ENCODE results near the gene DHRS7.

Gene DHRS7, protein sequence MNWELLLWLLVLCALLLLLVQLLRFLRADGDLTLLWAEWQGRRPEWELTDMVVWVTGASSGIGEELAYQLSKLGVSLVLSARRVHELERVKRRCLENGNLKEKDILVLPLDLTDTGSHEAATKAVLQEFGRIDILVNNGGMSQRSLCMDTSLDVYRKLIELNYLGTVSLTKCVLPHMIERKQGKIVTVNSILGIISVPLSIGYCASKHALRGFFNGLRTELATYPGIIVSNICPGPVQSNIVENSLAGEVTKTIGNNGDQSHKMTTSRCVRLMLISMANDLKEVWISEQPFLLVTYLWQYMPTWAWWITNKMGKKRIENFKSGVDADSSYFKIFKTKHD

DNA sequence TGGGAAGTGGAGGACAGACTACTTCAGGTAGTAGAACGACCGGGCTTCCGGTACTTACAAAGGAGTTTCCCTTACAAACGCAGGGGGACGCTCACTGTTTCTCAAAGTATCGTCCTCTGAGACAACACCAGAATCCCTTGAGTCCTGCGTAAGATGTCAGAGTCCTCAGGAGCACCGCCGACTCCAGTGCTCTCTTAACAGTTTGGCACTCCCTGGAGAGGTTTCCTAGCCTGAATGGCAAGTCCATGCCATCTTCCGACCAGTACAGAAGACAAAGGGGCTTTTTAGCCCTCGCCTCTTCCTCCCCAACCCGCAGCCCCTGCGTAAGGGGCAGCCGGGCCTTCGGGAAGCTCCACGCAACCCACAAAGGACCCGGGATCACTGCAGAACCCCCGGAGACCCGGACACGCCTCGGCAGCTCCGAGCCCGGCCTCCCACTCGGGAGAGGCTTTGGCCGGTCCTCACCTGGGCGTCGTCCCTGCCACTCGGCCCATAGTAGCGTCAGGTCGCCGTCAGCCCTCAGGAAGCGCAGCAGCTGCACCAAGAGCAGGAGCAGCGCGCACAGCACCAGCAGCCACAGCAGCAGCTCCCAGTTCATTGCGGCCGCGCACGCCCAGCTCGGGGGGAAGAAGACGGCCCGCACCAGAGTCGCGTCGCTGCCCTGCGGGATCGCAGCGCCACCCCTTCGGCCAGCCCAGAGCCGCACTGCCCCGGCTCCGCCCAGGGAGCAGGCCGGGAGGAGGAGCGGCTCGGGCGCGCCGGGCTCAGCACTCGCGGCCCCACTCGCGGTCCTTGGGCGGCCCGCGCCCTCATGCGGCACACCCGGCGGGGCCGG lies at the start of gene DHRS7:
Gene DHRS7 (minus strand): TSS at position 687 of the 835 bp plus-strand sequence. CDS start 89 bp downstream, at position 598.
- DNase-seq = peak; percentile 76

DNA sequence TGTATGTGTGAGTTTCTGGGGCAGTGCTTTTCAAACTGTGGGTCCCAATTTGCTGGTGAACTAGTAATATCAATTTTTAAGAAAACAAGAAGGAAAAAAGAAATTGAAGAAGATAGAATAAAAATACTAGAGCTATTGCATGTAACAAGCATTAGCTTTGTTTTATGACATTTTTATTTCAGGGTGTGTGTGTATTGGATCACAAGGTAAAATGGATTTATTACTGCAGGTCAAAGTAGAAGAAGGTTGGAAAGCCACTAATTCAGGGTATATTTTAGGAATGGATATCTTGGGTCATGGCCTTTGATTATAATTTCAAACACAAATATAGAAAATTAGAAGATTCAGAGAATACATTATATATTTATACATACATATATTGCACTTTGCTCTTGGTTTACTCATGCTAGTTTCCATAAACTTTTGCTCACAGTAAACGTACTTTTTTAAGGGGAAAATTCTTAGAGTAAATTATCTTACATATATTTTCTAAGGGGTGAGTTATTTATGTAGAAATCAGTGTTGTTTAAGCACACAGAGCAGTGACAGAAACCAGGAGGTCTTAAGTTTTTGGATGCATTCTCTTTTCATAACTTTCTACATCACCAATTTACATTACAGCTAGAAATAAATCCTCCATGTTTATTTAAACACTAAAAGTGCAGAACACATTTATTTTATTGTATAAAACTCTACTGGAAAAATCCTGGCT lies 49.4 kb upstream of the DHRS7 start:
- no peak for DNase-seq

DNA sequence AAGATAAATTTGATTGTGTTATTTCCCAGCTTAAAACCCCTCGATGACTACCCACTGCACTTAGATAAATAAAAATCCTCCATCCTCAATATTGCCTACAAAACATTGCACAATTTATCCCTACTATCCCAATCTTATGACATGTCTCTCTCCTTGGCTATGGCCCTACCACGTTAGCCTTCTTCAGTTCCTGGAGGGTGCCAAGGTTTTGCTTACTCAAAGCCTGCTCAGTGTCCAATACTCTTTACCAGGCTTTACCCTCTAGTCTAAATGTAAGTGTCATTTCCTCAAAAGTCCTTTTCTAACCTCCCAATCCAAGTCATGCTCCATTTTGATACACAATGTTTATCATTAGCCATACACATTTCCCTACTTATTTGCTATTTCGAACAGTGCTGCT lies 48.8 kb upstream of the DHRS7 start:
- no peak for DNase-seq

DNA sequence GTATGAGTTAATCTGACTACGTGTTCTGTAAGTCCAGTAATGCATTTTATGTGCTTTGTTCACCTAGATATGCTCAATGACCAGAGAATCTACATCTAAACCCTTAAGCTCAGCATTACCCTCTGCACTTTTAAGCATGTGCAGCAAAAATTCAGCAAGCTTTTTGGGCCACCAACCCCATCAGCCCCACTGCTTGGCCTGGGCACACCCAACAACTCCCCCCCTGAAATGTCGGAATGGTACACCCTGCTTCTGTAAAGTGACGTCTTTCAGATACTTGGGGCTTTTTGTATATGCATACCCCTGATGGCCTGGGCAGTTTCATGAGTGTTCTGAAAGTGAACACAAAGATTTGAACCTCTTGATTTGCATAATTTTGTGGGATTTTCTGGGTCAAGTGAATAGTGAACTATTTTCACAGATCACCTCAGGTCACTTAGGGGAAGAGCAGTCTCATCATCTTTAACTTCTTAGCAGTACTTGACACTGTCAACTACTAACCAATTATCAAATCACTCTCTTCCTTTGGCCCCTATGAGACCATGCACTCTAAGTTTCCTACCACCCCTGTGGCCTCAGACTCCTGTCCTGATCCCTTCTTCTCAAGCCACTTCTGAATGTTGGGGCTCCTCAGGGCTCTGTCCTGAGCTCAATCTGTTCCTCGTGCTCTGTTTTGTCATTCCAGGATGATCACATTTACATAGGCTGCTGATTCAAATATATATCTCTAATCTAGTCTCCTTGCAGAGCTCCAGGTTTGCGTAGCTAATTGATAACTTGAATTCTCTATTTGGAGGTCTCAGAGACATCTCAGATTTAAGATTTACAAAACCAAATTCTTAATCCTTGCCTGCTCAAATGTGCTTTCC lies 47.5 kb upstream of the DHRS7 start:
- DNase-seq = no peak

DNA sequence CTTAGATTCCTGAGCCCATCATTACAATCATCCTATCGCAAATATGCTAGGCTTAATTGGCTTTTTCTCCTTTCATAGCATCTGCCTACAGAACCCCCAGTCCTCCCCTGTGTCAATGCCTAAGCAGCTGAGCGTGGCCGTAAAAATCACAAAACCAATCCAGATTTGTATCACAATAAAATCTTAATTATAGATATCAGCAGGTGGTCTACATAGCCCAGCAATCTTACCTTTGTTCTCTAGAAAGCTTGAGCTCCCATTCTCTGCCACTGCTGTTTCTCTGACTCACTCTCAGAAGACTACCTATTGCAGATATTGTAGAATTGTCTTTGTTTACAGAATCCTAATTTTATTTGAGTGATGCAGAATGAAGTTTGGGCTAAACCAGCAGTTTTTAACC lies 46.0 kb upstream of the DHRS7 start:
- DNase-seq = no peak

DNA sequence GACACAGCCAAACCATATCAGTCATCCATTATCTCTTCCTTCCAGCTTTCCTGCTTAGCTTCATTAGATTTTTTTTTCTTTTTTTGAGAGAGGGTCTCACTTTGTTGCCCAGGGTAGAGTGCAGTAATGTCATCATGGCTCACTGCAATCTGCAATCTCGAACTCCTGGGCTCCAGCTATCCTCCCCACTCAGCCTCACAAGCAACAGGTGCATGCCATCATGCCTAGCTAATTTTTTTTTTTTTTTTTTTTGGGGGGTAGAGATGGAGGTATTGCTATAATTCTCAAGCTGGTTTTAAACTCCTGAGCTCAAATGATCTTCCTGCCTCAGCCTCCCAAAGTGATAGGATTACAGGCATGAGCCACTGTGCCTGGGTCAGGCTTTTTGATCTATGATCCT lies 45.5 kb upstream of the DHRS7 start:
- DNase-seq = no peak

DNA sequence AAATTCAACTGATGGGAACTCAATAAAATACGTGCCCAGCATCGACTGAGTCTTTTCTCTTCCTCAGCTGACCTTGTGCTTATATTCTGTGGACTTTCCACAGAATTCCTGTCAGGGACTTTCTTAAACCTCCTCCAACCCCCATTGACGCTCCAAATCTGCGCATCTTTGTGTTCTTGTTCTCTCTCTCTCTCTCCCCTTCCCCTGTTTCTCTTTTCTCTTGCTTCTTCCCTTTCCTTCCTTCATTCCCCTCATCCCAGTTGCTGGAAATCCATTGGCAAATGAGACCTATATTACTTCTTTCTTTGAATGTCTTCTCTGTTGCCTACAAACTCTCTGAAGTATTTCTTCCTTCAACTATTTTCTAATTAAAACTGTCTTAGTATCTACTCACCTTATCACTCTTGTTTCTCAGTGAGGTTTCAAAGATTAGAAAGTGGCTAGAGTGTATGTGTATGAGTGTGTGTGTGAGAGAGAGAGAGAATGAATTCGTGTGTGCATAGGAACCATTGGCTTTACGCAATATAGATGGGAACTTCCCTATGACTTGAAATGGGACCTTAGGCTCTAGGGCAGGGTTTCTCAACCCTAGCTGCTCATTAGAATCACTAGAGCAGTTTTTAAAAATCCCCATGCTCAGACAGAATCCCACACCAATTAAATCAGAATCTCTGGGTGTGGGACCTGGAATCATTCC lies 41.8 kb upstream of the DHRS7 start:
- no peak for DNase-seq

DNA sequence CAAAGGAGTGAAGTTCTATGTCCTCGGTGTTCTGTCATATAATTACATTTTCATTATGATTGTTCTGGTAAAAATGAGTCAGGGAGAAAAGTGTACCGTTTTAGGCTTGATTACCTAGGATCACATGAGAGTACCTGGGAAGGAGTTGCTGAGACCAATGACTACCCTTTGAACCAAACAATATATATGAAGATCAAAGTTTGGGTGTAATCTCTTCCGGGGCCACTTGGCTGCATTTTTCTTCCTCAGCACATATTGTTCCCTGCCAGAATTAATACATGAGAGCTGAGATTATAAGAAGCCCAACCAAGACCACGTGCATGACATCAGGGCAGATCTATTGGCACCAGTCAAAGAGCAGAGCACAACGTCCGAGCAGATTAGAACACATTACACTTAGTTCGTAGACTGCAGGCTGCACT lies 41.1 kb upstream of the DHRS7 start:
- DNase-seq = no peak

DNA sequence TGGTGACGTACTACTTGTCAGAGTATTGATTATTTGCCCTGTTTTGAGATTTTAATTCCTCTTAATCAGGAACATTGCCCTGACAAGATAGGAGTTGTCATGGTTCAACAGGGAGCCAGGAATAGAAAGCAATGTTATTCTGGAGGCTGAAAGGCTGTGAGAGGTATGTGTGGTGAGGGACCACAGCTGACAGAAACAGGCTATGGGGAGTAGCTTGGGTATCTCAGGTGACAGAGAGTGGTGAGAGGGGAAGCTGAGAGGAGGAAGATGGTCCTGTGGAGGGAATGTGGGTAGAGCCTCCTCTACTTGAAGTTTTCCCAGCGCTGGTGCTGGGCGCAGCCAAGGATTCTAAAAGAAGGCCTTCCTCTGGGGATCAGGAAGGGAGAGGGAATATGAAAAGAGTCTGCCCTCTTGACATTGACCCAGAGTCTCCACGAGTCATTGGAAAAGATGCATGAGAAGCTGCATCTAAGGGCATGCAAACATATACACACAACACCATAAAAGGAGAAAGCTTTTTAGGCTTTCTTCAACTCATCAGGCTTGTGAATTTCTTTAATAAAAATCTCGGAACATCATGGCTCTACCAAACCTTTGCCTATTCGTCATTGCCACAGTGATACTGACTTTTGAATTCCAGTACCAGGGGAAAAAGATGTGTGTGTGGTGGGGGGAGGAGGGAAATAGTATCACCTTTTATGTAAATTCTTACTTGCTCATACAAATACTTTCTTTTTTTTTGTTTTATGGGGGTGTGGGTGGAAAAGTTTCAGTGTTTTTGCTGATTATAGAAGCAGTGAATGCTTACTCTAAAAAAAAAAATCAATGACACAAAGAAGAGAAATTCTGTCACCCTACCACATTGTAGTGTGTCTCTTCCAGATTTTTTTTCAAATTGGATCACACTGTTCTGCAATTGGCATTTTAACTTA lies 39.9 kb upstream of the DHRS7 start:
- DNase-seq = no peak

DNA sequence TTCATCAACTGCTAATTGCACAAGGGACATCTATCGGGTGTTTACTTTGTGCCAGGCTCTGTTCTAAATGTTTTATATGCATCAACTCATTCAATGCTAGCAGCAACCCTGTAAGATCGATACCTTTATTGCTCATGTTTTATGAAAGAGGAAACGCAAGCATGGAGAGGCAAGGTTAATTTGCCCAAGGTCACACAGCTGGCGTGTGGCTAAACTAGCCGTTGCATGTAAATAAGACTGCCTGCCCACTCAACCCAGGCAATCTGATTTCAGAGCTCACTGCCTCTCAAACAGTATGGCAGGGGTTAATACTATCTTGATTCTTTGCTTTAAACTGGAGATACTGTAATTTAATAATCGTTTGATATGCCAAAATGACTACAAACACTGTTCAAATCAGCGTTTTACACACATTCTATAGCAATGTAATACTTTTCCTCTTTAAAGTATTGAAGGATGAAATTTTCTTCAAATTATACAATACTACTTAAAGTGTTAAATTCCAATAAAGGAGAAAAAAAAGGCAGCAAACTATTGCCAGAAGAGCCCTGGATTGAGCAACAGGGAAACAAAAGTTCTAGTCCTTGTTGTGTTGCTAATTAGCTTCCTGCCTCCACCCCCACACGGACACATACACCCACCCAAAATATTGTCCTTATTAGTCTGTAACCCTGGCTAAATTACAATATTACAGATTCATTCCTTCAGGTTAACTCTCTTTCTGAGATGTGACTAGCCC lies 39.1 kb upstream of the DHRS7 start:
- no peak for DNase-seq

DNA sequence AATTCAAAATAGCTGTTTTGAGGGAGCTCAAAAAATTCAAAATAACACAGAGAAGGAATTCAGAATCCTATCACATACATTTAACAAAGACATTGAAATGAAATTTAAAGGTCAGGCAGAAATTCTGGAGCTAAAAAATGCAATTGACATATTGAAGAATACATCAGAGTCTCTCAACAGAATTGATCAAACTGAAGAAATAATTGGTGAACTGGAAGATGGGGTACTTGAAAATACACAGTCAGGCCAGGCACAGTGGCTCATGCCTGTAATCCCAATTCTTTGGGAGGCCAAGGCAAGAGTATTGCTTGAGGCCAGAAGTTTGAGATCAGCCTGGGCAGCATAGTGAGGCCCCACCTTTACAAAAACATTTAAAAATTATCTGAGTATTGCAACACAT lies 34.1 kb upstream of the DHRS7 start:
- DNase-seq = no peak

DNA sequence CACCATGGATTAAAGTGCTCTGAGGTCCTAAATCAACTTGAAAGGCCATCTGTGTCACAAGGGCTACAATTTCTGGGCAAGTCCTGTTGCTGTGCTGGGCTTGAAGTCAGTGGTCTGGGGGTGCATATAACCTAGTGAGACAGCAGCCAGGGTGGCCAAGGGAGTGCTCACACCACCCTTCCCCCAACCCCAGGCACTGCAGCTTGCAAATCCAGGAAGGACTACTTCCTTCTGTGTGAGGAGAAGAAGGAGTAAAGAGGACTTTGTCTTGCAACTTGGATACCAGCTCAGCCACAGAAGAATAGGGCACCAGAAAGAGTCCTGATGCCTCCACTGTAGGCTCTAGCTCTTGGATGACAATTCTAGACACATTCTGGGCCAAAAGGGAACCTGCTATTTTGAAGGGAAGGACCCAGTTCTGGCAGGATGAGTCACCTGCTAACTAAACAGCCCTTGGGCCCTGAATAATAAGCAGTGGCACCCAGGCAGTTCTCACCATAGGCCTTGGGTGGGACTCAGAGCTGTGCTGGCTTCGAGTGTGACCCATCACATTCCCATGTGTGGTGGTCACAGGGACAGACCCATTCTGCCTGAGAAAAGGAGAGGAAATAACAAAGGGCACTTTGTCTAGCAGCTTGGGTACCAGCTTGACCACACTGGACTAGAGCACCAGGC lies 32.6 kb upstream of the DHRS7 start:
- no peak for DNase-seq

DNA sequence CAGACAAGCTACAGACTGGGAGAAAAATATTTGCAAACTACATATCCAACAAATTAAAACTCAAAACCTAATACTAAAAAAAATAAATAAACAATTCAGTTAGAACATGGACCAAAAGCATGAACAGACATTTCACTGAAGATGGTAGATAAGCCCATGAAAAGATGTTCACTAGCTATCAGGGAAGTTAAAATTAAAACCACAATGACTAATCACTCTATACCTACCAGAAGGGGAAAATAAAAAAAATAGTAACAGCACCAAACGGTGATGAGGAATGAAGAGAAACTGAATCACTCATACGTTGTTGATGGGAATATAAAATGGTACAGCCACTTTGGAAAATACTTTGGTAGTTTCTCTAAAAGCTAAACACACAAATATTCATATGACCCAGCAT lies 31.1 kb upstream of the DHRS7 start:
- no peak for DNase-seq

DNA sequence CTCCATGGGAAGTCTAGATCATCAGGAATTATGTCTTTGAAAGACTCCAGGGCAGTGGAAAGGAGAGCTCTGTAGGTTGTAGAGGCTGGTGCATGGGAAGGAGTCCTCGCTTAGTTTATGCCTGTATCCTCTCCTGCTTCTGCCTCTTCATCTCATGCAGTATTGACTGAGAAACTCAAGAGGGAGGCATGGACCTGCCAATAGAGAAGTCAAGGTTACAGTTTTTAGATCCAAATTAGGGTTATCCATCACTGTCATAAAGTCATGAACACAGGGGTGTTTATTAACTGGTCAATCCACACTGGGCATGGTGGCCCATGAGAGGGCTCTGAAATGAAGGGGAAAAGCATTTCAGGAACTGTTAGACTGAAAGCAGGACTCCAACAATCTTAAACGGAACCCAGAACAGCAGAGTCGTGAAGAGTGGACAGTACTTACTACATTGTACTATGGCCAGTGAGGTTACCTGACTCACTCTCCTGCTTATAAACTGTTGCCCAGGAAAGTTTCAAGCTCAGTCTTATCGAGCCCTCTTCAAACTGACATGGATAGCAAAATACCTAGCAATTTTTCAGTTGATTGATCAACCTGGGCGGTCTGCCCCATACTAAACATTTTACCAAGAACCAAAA lies 30.1 kb upstream of the DHRS7 start:
- DNase-seq = no peak

DNA sequence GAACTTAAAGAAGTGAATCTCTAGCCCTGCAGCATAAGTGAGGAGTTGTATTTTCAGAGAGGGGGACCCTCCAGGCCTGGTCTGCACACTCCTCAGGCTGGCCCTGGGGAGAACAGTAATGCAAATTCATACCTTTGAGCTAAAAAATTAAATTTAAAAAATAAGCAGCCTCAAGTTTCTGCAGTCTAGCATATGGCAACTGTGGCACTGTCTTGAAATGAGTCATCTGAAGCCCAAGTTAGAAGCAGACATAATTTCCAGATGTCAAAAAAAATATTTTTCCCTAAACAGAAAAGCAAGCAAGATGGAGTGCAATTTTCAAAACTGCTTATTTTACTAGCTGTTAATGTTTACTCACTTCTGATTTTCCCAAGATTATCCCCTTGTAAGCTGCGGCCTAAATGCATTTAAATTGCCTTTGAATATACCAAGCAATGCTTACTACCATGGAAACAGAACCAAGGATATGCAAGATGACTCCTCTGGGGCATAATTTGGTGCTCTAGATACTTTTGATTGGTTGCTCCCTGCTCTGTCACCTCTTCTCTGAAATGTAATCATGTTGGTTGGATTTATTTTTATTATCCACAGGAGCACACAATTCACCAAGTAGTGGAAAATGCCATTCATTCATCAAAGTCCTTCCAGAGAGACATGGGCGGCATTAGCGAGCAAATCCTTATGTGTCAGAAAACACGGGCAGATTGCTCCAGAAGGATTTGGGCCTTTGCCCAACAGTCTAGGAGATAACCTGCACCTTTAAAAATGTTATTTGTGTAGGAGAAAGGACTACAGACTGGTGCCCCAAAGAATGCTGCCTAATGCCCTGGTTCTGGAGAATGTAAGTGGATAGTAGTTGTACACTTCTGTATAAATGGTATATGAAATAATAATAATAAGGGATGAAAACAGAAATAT lies 25.0 kb upstream of the DHRS7 start:
- no peak for DNase-seq

DNA sequence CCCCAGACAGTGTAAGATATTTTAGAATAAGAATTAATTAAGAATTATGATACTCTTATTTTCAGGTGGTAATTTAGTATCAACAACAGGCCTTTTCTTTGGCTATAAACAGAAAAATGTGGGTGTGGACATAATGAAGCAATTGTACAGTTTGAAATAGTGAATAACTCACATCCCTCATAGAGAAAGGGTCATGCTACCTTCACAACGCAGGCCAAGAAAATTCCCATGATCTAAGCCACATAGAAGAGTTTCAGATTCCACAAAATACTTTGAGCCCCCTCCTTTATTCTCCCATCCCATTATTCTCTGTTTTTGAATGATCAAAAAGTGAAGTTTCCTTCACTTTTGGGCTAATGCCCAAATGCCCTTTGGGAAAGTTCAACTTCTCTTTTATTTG lies 23.5 kb upstream of the DHRS7 start:
- DNase-seq = no peak

DNA sequence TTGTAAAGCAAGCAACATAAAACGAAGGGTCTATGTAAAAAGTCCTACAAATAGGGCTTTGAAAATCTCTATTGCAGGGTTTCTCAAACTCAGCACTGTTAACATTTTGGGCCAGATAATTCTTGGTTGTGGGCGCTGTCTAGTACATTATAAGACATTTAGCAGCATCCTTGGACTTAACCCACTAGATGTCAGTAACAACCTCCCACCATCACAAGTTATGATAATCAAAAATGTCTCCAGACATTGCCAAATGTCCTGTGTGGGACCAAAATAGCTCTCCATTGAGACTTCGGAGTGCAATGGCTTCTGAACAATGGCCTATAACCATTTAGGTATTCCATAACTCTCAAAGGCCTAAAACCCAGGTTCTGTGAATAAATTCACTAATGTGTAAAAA lies 22.9 kb upstream of the DHRS7 start:
- DNase-seq = no peak

All from activated CD4-positive, alpha-beta T cell treated with anti-CD3 and anti-CD28 coated beads for 48 hours (primary cell).